ENCODE data around the gene EFL1.
"Not testable (repeated sequence)": the region's sequence is repeated elsewhere in the genome, so short reads cannot be mapped to it uniquely, and the experiment has no call there.

EFL1 gene

DNA sequence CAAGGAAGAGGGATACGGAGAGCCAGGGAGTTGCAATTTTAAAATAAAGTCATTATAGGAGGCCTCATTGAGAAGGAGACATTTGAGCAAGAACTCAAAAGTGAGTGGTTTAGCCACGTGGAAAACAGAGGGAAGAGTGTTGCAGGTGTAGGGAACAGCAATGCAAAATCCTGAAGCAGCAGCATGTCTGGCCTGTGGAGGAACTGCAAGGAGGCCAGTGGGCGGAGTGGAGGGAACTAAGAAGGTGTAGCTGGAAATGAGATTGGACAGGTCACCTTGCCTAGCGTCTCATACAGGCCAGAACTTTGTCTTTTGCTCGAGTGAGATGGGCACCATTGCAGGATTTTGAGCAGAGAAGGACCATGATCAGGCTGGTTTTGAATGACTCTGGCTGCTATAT, 35.0 kb upstream of the EFL1 start:
- in situ Hi-C loops (cut with HindIII; ENCODE audit: low sequenced_read_pairs) = no loop called here
- TF ChIP-seq, protein P1, sequence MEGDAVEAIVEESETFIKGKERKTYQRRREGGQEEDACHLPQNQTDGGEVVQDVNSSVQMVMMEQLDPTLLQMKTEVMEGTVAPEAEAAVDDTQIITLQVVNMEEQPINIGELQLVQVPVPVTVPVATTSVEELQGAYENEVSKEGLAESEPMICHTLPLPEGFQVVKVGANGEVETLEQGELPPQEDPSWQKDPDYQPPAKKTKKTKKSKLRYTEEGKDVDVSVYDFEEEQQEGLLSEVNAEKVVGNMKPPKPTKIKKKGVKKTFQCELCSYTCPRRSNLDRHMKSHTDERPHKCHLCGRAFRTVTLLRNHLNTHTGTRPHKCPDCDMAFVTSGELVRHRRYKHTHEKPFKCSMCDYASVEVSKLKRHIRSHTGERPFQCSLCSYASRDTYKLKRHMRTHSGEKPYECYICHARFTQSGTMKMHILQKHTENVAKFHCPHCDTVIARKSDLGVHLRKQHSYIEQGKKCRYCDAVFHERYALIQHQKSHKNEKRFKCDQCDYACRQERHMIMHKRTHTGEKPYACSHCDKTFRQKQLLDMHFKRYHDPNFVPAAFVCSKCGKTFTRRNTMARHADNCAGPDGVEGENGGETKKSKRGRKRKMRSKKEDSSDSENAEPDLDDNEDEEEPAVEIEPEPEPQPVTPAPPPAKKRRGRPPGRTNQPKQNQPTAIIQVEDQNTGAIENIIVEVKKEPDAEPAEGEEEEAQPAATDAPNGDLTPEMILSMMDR (IDR thresholded peaks at IDR 0.05; ENCODE audit: low read depth, low read length) = no peak
- DNase-seq (ENCODE audit: low read depth, low spot score) = no peak
- no peak overlapping the region for H3K4me3 ChIP-seq (ENCODE audit: low read depth, low read length)

DNA sequence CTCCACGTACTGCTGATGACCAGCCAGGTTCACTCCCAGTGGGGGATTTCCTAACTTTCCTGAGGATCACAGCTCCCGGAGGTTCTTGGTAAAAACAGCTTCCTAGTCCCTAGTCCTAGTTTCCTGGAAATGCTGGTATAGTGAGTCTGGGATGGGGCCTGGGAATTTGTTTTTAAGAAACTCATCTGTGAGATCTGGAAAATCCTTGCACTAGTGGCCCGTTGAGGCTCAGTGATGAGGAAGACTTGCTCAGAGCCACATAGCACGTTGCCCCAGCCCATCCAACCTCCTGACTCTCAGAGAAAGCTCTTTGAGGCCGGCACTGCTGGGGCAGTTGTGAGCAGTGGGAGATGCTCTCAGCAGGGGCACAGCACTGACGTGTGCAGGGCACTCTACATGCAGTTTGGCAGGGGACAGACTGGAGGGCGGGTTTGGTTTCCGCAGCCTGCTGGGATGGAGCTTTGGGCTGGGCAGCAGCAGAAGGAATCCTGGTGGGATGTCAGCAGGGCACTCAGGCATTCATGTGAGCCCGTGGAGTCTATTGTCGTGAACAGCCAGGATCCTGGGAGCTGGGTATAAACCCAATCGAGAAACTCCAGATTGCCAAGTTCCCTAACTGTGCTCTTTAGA, 31.6 kb upstream of the EFL1 start:
- in situ Hi-C loops (cut with HindIII; ENCODE audit: low sequenced_read_pairs) = no loop called here
- H3K4me3 ChIP-seq (ENCODE audit: low read depth, low read length) = no peak overlapping the region
- TF ChIP-seq, protein P1 (IDR thresholded peaks at IDR 0.05; ENCODE audit: low read depth, low read length) = no peak
- peak; percentile 5 for DNase-seq (ENCODE audit: low read depth, low spot score)

DNA sequence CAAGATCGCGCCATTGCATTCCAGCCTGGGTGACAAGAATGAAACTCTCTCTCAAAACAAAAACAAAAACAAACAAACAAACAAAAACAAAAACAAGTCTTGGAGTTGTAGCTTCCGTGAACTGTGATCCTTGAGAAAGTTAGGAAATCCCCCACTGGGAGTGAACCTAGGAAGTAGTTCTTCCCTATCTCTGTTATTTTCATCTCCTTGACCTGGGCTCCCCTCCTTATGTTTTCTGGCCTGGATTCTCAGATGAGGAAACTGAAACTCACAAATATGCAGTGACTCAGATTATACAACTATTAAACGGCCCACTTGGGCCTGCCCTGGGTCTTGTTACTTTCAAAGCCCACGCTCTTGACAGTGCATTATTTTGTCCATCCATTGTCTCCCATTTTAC, 29.7 kb upstream of the EFL1 start:
- H3K4me3 ChIP-seq (ENCODE audit: low read depth, low read length) = no peak overlapping the region
- in situ Hi-C loops (cut with HindIII; ENCODE audit: low sequenced_read_pairs) = no loop called here
- TF ChIP-seq, protein P1 (IDR thresholded peaks at IDR 0.05; ENCODE audit: low read depth, low read length) = no peak

DNA sequence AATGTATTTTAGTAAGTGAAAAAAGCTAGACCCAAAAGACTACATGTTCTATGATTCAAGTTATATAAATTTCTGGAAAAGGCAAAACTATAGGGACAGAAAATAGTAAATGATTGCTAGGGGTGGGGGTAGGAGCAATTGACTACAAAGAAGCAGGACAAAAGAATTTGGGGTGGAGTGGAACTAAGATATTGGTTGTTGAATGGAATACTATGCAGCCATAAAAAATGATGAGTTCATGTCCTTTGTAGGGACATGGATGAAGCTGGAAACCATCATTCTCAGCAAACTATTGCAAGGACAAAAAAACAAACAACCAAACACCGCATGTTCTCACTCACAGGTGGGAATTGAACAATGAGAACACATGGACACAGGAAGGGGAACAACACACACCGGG, 25.7 kb upstream of the EFL1 start:
- H3K4me3 ChIP-seq (ENCODE audit: low read depth, low read length); in situ Hi-C loops (cut with HindIII; ENCODE audit: low sequenced_read_pairs); DNase-seq (ENCODE audit: low read depth, low spot score): not testable (repeated sequence)

More for the DNA sequence above, 29.7 kb upstream of the EFL1 start:
- DNase-seq (ENCODE audit: low read depth, low spot score) = no peak

DNA sequence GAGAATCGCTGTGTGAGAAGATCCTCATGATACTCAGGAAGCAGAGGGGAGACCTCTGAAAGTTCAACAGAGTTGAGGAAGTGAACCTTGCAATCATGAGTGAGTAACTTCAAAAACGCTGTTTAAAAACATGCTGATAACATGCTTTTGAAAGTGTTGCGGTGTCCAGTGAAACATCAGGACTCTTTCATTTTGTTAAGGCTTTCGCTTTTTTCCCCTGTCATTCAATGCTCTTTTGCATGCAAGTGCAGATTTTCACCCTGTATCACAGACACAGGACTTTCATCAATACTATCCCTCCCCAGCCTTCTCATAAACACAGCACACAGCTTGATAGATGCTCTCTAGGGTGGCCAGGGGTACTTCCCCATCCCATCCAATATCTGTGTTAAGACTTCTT, 23.9 kb upstream of the EFL1 start:
- in situ Hi-C loops (cut with HindIII; ENCODE audit: low sequenced_read_pairs); H3K4me3 ChIP-seq (ENCODE audit: low read depth, low read length); DNase-seq (ENCODE audit: low read depth, low spot score): not testable (repeated sequence)

DNA sequence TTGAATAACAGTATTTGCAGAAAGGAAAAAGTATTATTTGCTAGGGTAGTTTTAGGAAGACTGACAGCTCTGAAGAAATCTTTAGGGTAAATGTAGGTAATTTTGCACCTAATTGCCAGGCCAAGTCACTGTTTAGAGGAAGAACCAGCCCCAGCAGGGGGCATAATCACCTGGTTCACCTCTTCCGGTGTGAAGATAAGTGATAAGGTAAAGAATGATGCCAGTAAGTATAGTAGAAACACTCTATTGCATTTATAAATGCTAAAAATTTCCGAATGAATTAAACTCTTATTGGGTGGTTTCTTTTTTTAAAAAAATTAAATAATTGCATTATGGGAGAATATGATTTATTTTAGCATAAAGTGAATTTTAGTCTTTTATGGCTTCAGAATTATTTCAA, 21.8 kb upstream of the EFL1 start:
- DNase-seq (ENCODE audit: low read depth, low spot score); H3K4me3 ChIP-seq (ENCODE audit: low read depth, low read length); in situ Hi-C loops (cut with HindIII; ENCODE audit: low sequenced_read_pairs): not testable (repeated sequence)

DNA sequence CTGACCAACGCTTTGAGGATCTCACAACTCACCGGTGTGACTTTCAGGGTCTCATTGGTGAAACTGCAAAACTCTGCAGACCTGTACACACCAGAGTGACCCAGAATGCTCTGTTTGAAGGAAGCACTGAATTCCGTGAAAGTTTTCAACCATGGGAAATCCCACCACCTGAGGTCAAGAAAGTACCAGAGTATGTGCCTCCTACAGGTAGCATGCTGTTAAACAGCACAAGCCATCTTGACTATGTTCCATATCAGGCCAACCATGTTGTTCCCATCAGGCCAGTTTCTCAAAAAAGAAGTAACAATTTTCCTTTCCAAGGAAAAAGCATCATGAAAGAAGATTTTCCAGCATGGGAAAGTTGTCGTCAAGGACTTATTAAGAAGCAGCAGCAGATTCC, 19.9 kb upstream of the EFL1 start:
- in situ Hi-C loops (cut with HindIII; ENCODE audit: low sequenced_read_pairs); H3K4me3 ChIP-seq (ENCODE audit: low read depth, low read length); DNase-seq (ENCODE audit: low read depth, low spot score): not testable (repeated sequence)

DNA sequence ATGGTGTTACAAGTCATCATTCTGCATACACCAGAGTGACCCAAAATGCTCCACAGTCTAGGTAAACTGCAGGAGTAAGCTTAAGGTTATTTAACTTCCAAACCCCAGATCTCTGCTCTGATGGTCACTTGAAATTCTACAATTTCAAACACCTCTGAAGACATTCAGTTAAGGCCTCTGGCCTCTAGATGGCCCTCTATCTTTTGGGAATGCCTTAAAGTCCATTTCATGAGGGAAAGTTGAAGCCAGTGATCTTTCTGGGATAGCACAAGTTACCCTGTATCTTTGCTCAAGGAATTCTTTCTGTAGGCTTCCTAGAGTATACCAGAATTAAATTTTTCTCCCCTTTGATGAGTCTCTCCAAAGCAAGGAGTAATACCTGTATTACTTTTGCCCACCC, 18.7 kb upstream of the EFL1 start:
- in situ Hi-C loops (cut with HindIII; ENCODE audit: low sequenced_read_pairs); H3K4me3 ChIP-seq (ENCODE audit: low read depth, low read length); DNase-seq (ENCODE audit: low read depth, low spot score): not testable (repeated sequence)
- TF ChIP-seq, protein P1 (IDR thresholded peaks at IDR 0.05; ENCODE audit: low read depth, low read length) = peak; percentile 17

DNA sequence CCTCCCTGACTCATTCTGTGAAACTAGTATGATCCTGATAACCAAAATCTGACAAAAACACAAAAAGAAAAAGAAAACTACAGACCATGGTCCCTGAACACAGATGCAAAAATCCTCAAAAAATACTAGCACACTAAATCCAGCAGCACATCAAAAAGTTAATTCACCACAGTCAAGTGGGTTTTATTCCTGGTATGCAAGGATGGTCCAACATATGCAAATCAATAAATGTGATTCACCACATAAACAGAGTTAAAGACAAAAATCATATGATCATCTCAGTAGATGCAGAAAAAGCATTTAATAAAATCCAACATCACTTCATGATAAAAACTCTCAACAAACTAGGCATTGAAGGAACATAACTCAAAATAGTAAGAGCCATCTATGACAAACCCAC, 12.9 kb upstream of the EFL1 start:
- H3K4me3 ChIP-seq (ENCODE audit: low read depth, low read length) = no peak overlapping the region
- TF ChIP-seq, protein P1 (IDR thresholded peaks at IDR 0.05; ENCODE audit: low read depth, low read length) = no peak
- in situ Hi-C loops (cut with HindIII; ENCODE audit: low sequenced_read_pairs) = no loop called here
- no peak for DNase-seq (ENCODE audit: low read depth, low spot score)

Data from astrocyte of the spinal cord (primary cell).